HG03025 (cell line): ENCODE results near the gene FTSJ3.
"Not testable (repeated sequence)": the region's sequence is repeated elsewhere in the genome, so short reads cannot be mapped to it uniquely, and the experiment has no call there.

Experiments used
- ATAC-seq: cut with Tn5 transposase; IDR thresholded peaks from one replicate; pipeline ENCODE4 v1.9.1; 2021; ENCODE audit warnings: mild to moderate bottlenecking, moderate library complexity; ENCODE audit not compliant: unreplicated experiment, low FRiP score

Gene FTSJ3

DNA sequence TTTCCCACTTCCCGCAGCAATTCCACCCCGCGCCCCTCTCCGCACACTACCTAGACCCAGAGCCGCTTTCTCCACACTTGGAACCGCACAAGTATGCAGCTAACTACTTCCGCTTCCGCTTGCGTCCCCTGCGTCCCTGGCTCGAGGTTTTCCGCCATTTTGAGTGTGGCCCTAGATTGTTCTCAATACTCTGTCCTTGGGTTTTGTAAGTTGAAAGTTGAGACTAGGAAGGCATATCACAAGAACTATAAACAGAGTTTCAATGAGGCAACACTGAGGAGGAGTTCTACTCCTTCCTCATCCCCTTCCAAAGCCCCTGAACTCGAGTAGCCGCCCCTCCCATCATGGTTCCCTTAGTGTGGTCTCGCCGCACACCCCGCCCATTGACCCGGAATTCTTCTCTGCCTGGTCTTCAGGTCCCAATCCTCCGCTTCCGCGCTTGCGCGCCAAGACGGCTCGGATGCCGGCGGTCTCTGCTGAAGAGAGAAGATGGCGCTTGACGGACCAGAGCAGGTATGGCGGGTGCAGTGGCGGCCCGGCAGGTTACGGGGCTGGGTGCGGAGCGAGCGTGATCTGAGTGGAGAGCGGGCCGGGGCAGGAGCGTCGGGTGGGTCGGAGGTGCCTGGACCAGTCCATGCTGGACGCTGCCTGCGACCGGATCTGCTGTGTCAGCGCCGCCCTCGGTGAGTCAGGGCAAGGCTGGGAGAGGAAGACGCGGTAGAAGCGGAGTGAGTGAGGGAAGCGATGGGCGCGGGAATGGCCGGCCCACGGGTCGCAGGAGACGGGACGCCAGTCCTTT lies at the start of gene FTSJ3, which contains the start of gene PSMC5:
FTSJ3 (minus strand) TSS at position 662 of the 799 bp plus-strand sequence. CDS start 761 bp downstream, outside the sequence.
PSMC5 (plus strand) TSS at position 430 of the 799 bp plus-strand sequence; CDS start at position 490, 60 bp downstream.
- ATAC-seq = peak; percentile 91

DNA sequence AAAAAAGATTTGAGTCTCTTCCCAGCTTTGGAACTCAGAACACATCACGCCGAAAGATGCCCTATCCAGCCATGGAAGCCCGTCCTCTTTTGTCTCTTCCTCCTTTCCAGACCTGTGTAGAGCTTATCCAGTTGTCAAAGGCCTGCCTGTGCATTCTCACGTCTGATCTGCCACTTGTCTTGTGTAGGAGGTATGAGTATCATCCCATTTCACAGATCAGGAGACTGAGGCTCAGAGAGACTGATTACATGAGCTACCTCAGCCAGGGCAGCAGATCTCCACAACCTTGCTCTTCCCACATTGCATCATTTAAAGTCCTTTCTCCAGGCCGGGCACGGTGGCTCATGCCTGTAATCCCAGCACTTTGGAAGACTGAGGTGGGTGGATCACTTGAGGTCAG lies 47.2 kb upstream of the FTSJ3 start:
- not testable (repeated sequence) for ATAC-seq

- ATAC-seq = not testable (repeated sequence)
These were observed 46.7 kb upstream of the FTSJ3 start for GRCh38 chr17:63874061-63874626.

GRCh38 chr17:63873577-63873976 lies 46.1 kb upstream of the FTSJ3 start, which contains the start of gene CSH2:
CSH2 (minus strand) TSS chr17:63873677; CDS start chr17:63873614, 63 bp downstream.
- ATAC-seq = not testable (repeated sequence)

- ATAC-seq = not testable (repeated sequence)
These were observed 44.3 kb upstream of the FTSJ3 start for GRCh38 chr17:63871646-63872365.

DNA sequence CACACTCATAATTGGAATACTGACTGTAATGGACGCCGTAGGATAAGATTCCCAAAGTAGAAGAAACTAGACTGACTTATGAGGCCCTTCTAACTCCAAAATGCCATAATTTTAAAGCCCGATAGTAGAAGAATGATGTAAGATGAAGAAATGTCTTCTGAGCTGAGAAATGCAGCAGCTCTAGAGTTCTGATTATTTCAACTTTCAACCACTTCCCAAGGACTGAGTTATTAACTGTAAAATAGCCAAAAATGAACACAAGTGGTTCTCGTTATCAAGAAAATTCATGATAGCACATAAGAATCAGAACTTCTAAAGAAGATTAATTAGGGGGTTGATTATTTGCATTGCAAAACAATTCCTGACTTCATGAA lies 42.8 kb upstream of the FTSJ3 start:
- ATAC-seq = not testable (repeated sequence)

- ATAC-seq = not testable (repeated sequence)
These were observed 42.2 kb upstream of the FTSJ3 start for GRCh38 chr17:63869491-63870291.

DNA sequence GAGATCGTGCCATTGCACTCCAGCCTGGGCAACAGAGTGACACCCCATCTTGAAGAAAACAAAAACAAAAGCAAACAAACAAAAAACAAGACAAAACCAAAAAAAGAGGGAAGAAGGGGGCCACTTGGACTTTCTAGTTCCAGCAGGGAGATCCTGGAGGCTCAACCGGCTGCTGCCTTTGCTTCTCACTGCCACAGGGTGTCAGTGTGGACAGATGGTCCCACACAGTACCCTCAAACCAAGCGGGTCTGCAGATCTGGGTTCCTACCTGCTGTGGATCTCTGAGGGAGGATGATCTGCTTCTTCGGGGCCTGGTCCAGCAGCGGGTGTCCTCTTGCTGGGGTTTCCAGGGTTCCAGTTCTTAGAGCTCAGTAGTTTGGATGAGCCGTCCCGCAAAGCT lies 39.2 kb upstream of the FTSJ3 start:
- not testable (repeated sequence) for ATAC-seq

GRCh38 chr17:63859257-63859656 lies 31.8 kb upstream of the FTSJ3 start:
- no peak for ATAC-seq

- not testable (repeated sequence) for ATAC-seq
These were observed 29.0 kb upstream of the FTSJ3 start for GRCh38 chr17:63856425-63856824.

GRCh38 chr17:63855185-63855584 lies 27.7 kb upstream of the FTSJ3 start:
- ATAC-seq = no peak

- ATAC-seq = no peak
These were observed 27.2 kb upstream of the FTSJ3 start for GRCh38 chr17:63854709-63855108.

DNA sequence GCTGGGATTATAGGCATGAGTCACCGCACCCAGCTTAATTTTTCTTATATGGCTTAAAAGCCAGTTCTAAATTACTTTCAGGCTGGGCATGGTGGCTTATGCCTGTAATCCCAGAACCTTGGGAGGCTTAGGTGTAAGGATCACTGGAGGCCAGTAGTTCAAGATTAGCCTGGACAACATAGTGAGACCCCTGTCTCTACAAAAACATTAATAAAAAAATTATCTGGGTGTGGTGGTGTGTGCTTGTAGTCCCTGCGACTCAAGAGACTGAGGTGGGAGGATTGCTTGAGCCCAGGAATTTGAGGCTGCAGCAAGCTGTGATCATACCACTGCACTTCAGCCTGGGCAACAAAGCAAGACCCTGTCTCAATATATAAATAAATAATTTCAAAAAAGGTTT lies 25.8 kb upstream of the FTSJ3 start:
- no peak for ATAC-seq

DNA sequence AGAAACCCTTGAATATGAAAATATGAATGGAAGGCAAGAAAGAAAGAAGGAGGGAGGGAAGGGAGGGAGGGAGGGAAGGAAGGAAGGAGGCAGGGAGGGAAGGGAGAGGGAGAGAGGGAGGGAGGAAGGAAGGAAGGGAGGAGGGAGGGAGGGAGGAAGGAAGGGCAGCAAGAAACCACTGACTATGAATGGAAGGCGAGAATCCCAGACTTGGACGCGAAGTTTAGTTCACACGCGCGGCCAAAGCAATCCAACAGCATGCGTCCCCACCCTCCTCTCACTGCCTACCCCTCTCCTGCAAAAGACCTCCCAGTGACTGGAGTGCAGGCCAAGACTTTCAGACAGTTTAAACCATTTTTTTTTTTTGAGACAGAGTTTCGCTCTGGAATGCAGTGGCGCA lies 22.9 kb upstream of the FTSJ3 start:
- no peak for ATAC-seq

DNA sequence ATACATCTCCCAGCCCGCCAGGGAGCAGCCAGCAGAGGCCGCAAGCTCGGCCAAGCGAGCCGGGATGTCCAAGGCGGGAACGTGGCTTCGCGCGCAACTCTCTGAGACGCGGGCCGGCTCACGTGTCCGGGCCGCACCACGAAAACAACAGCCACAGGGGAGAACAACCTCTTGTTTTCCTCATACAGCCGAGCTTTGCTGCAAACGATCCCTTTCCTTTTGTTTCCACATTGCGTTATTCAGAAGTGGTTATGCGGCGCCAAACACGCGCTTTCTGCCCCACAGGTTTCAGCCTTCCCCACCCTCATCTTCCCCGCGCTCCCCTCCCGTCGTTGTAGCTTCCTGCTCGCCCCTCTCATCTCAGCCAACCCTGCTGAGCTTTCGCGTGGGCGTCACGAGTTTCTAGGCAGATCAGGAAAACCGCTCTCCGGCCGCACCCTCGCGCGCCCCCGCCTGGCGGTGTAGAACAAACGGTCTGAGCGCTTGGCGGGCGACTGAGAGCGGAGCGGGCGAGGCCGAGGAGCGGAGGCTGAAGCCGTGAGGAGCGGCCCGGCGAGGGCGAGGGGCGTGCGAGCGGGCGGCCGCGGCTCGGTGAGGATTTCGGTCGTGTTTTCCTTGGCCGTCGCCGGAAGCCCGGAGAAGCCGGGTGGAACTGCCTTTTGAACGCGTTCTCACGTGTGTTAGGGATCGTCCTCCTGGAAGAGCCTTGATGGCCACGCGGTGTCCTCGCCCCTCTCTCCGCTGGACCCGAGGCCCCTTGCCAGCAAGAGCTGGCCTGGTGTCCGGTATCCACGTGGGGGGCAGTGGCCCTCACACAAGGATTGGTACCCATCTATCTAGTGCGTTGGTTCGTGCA lies 21.6 kb upstream of the FTSJ3 start:
- peak; percentile 77 for ATAC-seq

GRCh38 chr17:63847525-63848249 lies 20.2 kb upstream of the FTSJ3 start:
- ATAC-seq = no peak

GRCh38 chr17:63845509-63845908 lies 18.0 kb upstream of the FTSJ3 start:
- no peak for ATAC-seq

DNA sequence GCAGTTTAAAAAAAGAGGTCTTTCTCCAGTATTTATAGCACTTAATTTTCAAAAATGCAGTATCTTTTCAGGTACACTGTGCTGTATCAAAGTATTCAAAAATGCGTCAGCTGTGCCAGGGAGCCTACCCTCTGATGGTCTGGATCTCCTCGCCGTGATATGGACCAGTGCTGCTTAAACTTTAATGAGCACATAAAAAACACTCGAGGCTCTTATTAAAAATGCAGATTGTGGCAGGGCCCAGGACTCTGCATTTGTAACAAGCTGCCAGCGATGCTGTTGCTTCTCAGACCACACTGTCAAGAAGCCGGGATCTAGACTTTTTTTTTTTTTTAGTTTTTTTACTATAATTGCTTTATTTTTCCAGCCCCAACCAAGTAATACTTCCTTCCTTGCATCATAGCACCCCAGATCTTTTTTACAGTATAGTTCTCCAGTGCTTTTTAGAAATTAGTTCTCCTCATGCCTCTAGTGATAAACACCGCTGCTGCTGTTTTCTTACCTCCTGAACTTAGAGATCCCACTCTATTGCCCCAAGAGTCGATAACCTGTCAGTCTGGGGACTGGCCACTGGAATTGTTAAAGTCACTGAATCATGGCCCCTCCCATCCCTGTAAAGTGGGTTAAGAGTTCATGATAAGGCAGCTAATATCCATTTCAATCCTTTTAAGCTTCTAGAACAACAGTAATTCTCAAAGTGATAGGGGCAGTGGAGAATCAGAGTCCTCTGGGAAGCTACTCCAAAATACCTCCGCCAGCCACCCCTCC lies 16.6 kb upstream of the FTSJ3 start:
- ATAC-seq = no peak
